Heart right ventricle (tissue), 16 donors: ENCODE data around the gene SLC25A1. TPM values are rescaled to one million over a fixed set of nuclear protein-coding genes. Genes with fewer than 3 reads are reported as not detected.

Experiments used
- ATAC-seq, 8 donors: fragments of 200-7000 bp; cut with Tn5 transposase; one replicate each; pipeline ENCODE4 v1.9.1; 2020; ENCODE audit warnings: mild to moderate bottlenecking in 8 of 8, moderate library complexity in 8 of 8, moderate number of reproducible peaks in 1 of 8
- DNase-seq, 2 donors: peaks; one replicate each; pipeline ENCODE4 v3.0.0-alpha.2; 2020
- H3K27ac ChIP-seq, 10 donors: fragments of 200-600 bp; sonication (generic) in 2 of 10; one replicate each; pipeline versions ENCODE4 v1.5.0 to v1.8.0; 2020 to 2022; ENCODE audit warnings: mild to moderate bottlenecking in 3 of 10
- H3K27me3 ChIP-seq, 7 donors: fragments of 200-600 bp; one replicate each; pipeline ENCODE4 v1.8.0; 2021 to 2022; ENCODE audit warnings: mild to moderate bottlenecking in 2 of 7
- H3K36me3 ChIP-seq, 9 donors: fragments of 200-600 bp; sonication (generic) in 1 of 9; one replicate each; pipeline versions ENCODE4 v1.5.0 to v1.8.0; 2020 to 2022; ENCODE audit warnings: mild to moderate bottlenecking in 2 of 9
- H3K4me1 ChIP-seq, 9 donors: fragments of 200-600 bp; sonication (generic) in 1 of 9; one replicate each; pipeline versions ENCODE4 v1.5.0 to v1.8.0; 2020 to 2022; ENCODE audit warnings: mild to moderate bottlenecking in 4 of 9
- H3K4me3 ChIP-seq, 10 donors: fragments of 200-600 bp; sonication (generic) in 2 of 10; one replicate each; pipeline versions ENCODE4 v1.5.0 to v1.8.0; 2020 to 2022; ENCODE audit warnings: mild to moderate bottlenecking in 7 of 10, moderate library complexity in 2 of 10
- H3K9me3 ChIP-seq, 11 donors: fragments of 200-600 bp in 10 of 11; sonication (generic) in 2 of 11; one replicate each; pipeline versions ENCODE4 v1.5.0 to v1.8.0; 2013 to 2022; ENCODE audit warnings: mild to moderate bottlenecking in 2 of 11, control low read depth in 1 of 11, moderate library complexity in 1 of 11
- CTCF ChIP-seq, 9 donors: fragments of 200-600 bp; sonication (generic) in 2 of 9; IDR thresholded peaks; one replicate each; pipeline versions ENCODE4 v1.5.0 to v1.8.0; 2021 to 2022; ENCODE audit warnings: antibody characterized with exemption in 9 of 9, mild to moderate bottlenecking in 5 of 9, moderate library complexity in 1 of 9
- WGBS, 2 donors: extraction: QIAGEN DNeasy Blood & Tissue Kit; methylation state at CpG; one replicate each; pipeline ENCODE4 v1.1.7; 2013; ENCODE audit warnings: inconsistent platforms in 1 of 2; 5-methylcytosine and 5-hydroxymethylcytosine counted together
- intact Hi-C, 10 donors: fragments of 100-400 bp; cut with DNase I; formaldehyde crosslinking; loops; one replicate each; pipeline versions ENCODE4 v1.11.1 to v1.14.2; 2022
- polyA plus RNA-seq, 2 donors: library from polyadenylated mRNA; stranded (reverse); fragments of 200-250 nt; gene quantifications; one replicate each; pipeline ENCODE4 v1.2.3, GENCODE V29; 2013
- total RNA-seq, 10 donors: library from RNA; stranded (reverse); fragmentation: NEBNext Ultra II Directional in 3 of 10; extraction: Animal tissue kit (Norgen Biotek cat#: 25700) in 3 of 10; gene quantifications; one replicate each; pipeline versions ENCODE4 v1.2.1 to v1.2.4, GENCODE V29; 2021 to 2023
- donor health status: Arrhythmogenic right ventricular cardiomyopathy.
- donor health status: ischemic (EF 13 %, LVEDD 7.1; RV severe dilation, severe dysfunction).
- donor health status: healthy with polysubstance abuse.
- donor health status: DM: no; HTN: yes; CAD: no.
- donor health status: DM: no; HTN: no; CAD: no.
- donor health status: ischemic (EF 25% LVEDD 6.9; RV normal size, moderate dysfunction).
- donor health status: ischemic (EF 25% LVEDD 5.7; RV mildly dilated, moderate dysfunction).
- donor health status: healthy.
- donor health status: DM: yes; HTN: yes; CAD: no.
- donor health status: Ischemic cardiomyopathy.
- donor health status: ischemic (EF 35%, LVEDD 5.7; RV mildly dilated, moderate dysfunction).
- donor health status: nonischemic (EF 11% LVEDD 7.7; RV severe dilation, severe dysfunction).
- donor health status: DM: yes; HTN: yes; CAD: no.
- donor health status: PGD.
- donor health status: ischemic (EF 29% LVEDD 5.4; RV normal size, mild dysfunction).
- donor health status: nonischemic (EF 23%, LVEDD 6.1; RV moderate dilation, normal function).

Gene SLC25A1
- total and polyA plus RNA-seq, 12 donors = 14.8 to 31.9 (median 20.5) TPM

GRCh38 chr22:19187716-19188563 lies 9.4 kb upstream of the SLC25A1 start:
- Histone ChIP-seq H3K27ac (no peak overlapping the region), H3K36me3 (peaks cover 0 to 53% (median 0%) of the 10 kb centered on the region in 9 donors), H3K27me3 (no peaks in the 10 kb centered on the region), H3K4me1 (peaks cover 0 to 5% (median 0%) of the 10 kb centered on the region in 9 donors), H3K9me3 (no peaks in the 10 kb centered on the region), H3K4me3 (no peak overlapping the region)
- TF ChIP-seq CTCF (IDR thresholded peaks at IDR 0.05) = no peak
- intact Hi-C loops = loop anchor here in 2 of 10 donors (10.0 kb wide), 1 partner anchor 177 kb away; no protein-coding TSS in a partner anchor
- ATAC-seq (no peak), DNase-seq (no peak)
- WGBS, 2 donors = 89 to 91% methylated on average over 6 of the region's 6 CpGs

- no peak for DNase-seq
- WGBS, 2 donors = 90 to 94% methylated on average over 20 of the region's 20 CpGs
Observed at GRCh38 chr22:19184276-19184997, 5.9 kb upstream of the SLC25A1 start.

GRCh38 chr22:19183216-19183615 lies 4.7 kb upstream of the SLC25A1 start:
- no peak overlapping the region for H3K4me3 ChIP-seq
- H3K27me3 ChIP-seq = no peaks in the 10 kb centered on the region
- no peak for TF ChIP-seq CTCF (IDR thresholded peaks at IDR 0.05)
- peaks cover 0 to 16% (median 8%) of the 10 kb centered on the region in 9 donors for H3K4me1 ChIP-seq
- peaks cover 0 to 24% (median 0%) of the 10 kb centered on the region in 9 donors for H3K36me3 ChIP-seq
- 93 to 97% methylated on average over 9 of the region's 9 CpGs for WGBS, 2 donors
- no peaks in the 10 kb centered on the region for H3K9me3 ChIP-seq
- H3K27ac ChIP-seq = no peak overlapping the region
- intact Hi-C loops = loop anchor here in 2 of 10 donors (10.0 kb wide), 1 partner anchor 182 kb away; no protein-coding TSS in a partner anchor
- DNase-seq = no peak
- ATAC-seq = no peak

More at GRCh38 chr22:19184276-19184997, 5.9 kb upstream of the SLC25A1 start:
- no peak for TF ChIP-seq CTCF (IDR thresholded peaks at IDR 0.05)
- Histone ChIP-seq H3K9me3 (no peaks in the 10 kb centered on the region), H3K4me1 (peaks cover 0 to 10% (median 2%) of the 10 kb centered on the region in 9 donors), H3K4me3 (no peak overlapping the region), H3K36me3 (peaks cover 0 to 33% (median 0%) of the 10 kb centered on the region in 9 donors), H3K27ac (peak overlapping the region in 2 of 10 donors; percentile 28 to 43), H3K27me3 (no peaks in the 10 kb centered on the region)
- intact Hi-C loops = loop anchor here in 2 of 10 donors (10.0 kb wide), 1 partner anchor 180 kb away; no protein-coding TSS in a partner anchor
- no peak for ATAC-seq

- Histone ChIP-seq H3K4me1 (peaks cover 0 to 19% (median 11%) of the 10 kb centered on the region in 9 donors), H3K27me3 (no peaks in the 10 kb centered on the region), H3K36me3 (peaks cover 0 to 18% (median 0%) of the 10 kb centered on the region in 9 donors), H3K4me3 (no peak overlapping the region), H3K9me3 (no peaks in the 10 kb centered on the region), H3K27ac (no peak overlapping the region)
- DNase-seq (no peak), ATAC-seq (no peak)
- intact Hi-C loops = loop anchor here in 2 of 10 donors (10.0 kb wide), 1 partner anchor 182 kb away; no protein-coding TSS in a partner anchor
- WGBS, 2 donors = 67 to 82% methylated on average over 9 of the region's 9 CpGs
- TF ChIP-seq CTCF (IDR thresholded peaks at IDR 0.05) = no peak
Observed at GRCh38 chr22:19182472-19183157, 4.1 kb upstream of the SLC25A1 start.
